ENCODE results near the gene RASA3.
A peak's percentile ranks its signal among the peaks of the same experiment; 100 is the strongest.

The RASA3 gene

DNA sequence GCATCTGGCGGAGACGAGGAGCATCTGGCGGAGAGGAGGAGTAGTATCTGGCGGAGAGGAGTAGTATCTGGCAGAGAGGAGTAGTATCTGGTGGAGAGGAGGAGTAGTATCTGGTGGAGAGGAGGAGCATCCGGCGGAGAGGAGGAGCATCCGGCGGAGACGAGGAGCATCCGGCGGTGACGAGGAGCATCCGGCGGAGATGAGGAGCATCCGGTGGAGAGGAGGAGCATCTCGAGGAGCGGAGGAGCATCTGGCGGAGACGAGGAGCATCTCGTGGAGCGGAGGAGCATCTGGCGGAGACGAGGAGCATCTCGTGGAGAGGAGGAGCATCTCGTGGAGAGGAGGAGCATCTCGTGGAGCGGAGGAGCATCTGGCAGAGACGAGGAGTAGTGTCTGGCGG is 177.2 kb downstream of the RASA3 start:
- DNase-seq (ENCODE audit: low read depth, low spot score) = no peak

DNA sequence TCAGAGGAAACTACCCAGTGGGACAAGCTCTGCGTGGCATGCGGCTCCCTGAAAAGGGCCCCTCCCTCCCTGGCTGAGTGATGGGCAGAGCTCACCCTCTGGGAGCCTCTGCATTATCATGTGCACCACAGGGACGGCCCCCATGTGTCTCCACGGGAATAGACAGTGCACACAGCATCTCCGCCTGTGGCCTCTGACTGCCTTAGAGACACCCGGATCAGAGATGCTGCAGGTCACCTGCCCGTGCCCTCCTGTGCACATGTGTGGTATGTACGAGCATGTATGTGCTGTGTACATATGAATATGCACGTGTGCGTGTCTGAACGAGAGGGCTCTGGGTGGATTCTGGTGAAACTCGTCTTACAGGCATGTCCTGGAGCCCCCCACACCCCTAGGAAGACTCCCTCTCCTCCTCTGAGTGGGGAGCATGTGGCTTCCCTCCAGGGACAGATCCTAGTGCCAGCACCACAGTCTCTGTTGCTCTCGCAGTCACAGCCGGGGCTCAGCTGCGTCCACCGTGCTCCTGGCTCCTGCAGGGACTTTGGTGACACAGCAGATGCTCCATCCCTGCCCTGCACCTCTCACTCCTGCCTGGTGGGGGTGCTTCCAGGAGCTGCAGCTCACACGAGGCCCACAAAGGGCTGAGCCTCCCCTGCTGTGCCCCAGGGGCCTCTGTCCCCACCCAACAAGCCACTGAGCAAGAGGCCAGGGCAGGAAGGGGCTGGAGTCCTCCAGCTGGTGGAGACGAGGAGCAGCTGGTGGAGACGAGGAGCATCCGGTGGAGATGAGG is 178.2 kb downstream of the RASA3 start:
- DNase-seq (ENCODE audit: low read depth, low spot score) = no peak

DNA sequence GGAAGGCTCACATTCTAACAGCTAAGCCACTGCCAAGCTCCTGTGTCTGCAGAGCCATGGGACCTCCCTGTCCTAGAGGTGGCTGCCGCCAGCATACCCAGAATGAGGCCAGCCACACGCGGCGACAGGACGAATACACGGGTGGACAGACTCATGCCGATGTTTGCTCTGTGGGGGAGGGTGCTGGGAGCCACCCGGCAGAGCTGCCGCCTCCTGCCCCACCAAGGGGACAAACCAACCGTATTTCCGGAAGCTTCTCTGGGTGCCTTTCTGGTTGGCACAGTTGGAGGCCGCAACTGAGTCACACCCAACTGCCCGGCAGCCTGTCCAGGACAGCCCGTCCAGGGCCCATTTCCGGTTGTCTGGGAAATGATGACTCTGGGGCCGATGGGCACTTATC is 178.9 kb downstream of the RASA3 start:
- no peak for DNase-seq (ENCODE audit: low read depth, low spot score)

- no peak for DNase-seq (ENCODE audit: low read depth, low spot score)
Measured at GRCh38 chr13:113952983-113953520, 179.4 kb downstream of the RASA3 start.

GRCh38 chr13:113952151-113952982 is 180.1 kb downstream of the RASA3 start:
- DNase-seq (ENCODE audit: low read depth, low spot score) = no peak

DNA sequence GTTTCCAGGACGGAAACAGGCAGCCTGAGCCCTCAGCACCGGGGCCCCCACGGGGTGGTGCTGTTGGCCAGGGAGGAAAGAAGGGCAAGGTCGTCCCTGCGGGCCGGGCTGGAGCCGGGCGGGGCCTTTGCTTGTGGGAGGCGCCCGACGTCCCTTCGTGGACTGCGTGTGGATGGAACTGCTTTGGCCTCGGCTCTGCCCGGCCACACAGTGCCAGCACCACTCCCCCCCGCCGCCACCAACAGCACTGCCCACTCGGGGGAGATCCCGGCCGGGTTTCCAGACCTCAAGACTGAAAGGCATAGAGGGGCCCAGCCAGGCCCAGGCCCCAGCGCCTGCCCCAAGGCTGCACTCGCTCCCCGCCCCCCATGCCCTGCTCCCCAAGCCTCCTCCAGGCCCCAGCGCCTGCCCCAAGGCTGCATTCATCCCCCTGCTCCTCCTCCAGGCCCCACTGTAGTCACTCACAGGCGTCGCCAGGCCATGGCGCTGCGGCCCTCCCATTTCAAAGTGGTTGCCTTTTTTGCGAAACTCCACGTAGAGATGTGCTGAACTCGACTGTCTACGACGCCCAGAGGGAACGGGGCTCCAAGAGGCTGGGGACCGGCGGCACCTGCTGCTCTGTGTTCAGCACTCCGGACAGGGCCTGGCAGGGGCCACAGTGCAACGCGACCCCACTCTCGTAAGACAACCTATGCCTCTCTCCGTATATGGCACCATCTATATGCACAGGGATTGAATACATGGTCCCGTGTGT is 181.0 kb downstream of the RASA3 start:
- peak; percentile 29 for DNase-seq (ENCODE audit: low read depth, low spot score)

GRCh38 chr13:113950451-113951245 is 181.8 kb downstream of the RASA3 start:
- no peak for DNase-seq (ENCODE audit: low read depth, low spot score)

DNA sequence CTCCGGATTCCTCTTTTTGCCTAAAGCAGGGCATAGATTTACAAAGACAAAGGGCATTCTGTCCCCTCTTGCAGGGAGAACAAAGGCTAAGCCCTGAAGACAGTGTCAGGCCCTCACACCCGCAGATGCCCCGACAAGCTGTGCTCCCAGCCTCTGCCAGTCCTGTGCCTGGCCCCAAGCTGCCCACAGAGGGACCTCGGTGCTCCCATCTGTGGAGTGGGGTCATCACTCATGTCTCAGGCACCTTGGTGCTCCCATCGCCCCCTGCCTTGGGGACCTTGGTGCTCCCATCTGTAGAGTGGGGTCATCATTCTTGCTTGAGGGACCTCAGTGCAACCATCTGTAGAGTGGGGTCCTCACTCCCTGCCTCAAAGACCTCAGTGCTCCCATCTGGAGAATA is 182.9 kb downstream of the RASA3 start:
- no peak for DNase-seq (ENCODE audit: low read depth, low spot score)

DNA sequence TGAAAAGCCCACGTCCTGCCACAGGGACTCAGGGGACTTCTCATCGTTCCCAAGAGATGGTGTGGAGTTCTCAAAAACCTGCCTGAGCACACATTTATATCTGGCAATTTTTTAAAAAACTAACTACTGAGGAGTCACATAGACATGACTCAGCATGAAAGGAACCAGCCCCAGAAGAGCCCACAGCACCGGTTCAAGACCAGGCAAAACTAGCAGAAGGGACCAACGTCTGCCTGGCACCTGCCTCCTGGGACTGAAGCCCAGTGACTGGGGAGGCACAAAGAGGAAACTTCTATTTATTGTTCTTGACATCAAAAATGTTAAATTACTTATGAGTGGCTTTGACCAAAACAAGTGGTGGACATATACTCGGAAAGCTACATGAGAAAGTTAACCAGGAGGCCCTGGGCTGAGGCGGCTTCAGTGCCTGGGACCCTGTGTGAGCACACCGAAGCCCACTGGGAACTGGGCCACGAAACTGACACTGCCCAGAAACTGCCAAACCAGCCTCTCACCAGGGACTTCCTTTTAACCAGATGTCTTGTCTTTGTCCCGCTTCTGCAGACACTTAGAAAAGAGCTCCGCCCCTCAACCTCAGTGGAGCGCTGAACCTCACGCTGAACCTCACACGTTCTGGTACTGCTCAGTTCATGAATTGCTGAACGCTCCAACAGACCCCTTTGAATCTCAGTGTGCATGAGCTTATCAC is 184.2 kb downstream of the RASA3 start:
- DNase-seq (ENCODE audit: low read depth, low spot score) = no peak

DNA sequence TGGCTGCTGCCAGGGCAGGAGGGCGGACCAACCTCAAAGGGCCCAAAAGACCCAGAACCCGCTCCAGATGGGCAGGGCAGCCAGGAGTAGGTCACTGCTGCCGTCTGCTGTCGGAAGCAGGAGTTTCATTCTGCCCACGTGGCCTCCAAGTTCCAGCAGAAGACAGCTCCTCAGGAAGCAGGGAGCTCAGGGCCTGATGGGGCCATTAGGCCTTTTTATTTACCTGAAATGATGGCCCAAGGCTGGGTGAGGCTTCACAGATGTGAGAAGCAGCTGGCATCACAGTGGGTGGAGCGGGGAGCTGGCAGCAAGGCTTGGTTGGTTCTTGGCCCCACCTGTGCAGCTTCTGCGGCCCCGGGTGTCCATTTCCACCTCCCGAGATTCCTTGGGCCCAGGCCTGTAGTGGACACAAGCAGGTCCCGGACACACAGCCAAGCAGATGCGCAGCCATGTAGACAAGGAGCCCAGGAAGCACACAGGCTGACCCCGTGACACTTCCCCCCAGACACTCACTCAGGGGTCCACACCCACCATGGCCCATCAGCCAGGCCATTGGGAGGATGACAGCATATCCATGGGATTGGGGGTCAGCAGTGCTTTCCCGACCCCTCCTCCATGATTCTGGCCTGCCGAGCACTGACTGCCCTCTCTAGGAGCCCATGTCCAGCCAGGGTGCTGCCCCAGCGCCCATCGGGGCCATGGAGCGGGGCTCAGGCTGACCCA is 185.0 kb downstream of the RASA3 start:
- DNase-seq (ENCODE audit: low read depth, low spot score) = no peak

- DNase-seq (ENCODE audit: low read depth, low spot score) = no peak
Measured at GRCh38 chr13:113946409-113947181, 185.8 kb downstream of the RASA3 start.

- no peak for DNase-seq (ENCODE audit: low read depth, low spot score)
Measured at GRCh38 chr13:113945857-113946408, 186.5 kb downstream of the RASA3 start.

- DNase-seq (ENCODE audit: low read depth, low spot score) = no peak
Measured at GRCh38 chr13:113943821-113944565, 188.4 kb downstream of the RASA3 start.

DNA sequence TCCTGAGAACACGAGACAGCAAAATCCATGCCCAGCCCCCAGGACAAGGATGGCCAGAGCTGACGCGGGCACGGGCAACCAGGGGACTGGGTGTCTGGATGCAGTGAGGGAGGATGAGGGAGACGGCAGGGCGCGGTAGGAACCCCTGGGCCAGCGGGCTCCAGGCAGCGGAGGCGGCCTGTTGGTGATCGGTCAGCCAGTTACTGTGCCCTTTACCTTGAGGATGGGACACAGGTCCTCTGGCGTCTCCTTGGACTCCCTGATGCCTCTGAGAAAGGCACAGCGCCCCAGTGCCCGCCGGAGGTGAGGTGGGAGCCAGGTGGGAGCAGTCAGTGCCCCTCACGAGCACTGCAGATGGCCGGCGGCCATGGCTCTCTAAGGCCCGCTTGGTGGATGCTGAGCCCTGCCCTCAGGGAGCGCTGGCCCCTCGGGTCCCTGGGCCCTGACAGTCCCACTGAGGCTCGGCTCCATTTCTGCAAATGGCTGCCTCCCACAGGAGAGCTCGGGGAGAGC is 189.8 kb downstream of the RASA3 start:
- DNase-seq (ENCODE audit: low read depth, low spot score) = no peak

- DNase-seq (ENCODE audit: low read depth, low spot score) = no peak
Measured at GRCh38 chr13:113941571-113942191, 190.7 kb downstream of the RASA3 start.

GRCh38 chr13:113939944-113940297 is 192.5 kb downstream of the RASA3 start:
- DNase-seq (ENCODE audit: low read depth, low spot score) = no peak
